SU-DHL-6 (cell line): Measurements from ENCODE around the gene KCTD14.

Source experiments
- EZH2phosphoT487 ChIP-seq: fragments of 200-600 bp; sonication (generic), shearing (Covaris generic); conservative IDR thresholded peaks from 2 replicates; pipeline ENCODE4 v1.6.1; 2018; ENCODE audit warnings: mild to moderate bottlenecking, antibody characterized with exemption, low read length, moderate library complexity, mixed read lengths
- TF ChIP-seq, protein P1 (sequence below): fragments of 200-600 bp; sonication (generic); IDR thresholded peaks from one replicate; pipeline ENCODE4 v1.5.1; 2017; ENCODE audit warnings: antibody characterized with exemption, mild to moderate bottlenecking, low read length, moderate library complexity; ENCODE audit not compliant: insufficient read depth, poor library complexity, severe bottlenecking

DNA sequence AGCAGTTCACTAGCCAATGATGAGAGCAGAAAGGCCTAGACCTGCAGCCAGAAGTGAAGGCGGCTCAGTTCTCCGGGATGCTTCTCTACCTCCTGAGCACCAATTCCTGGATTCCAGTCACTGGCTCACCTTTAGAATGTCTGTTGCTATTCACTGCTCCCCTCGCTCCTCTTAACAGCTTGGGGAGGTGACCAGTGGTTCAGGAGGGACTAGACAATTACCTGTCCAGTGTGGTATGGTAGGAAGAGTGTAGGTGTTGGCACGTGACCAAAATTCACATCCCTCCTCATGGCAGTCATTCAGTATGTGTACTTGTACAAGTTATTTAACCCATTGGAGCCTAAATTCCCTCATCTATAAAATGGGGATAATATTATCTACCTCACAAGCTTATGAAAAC is 44.6 kb upstream of the KCTD14 start:
- TF ChIP-seq, protein P1, sequence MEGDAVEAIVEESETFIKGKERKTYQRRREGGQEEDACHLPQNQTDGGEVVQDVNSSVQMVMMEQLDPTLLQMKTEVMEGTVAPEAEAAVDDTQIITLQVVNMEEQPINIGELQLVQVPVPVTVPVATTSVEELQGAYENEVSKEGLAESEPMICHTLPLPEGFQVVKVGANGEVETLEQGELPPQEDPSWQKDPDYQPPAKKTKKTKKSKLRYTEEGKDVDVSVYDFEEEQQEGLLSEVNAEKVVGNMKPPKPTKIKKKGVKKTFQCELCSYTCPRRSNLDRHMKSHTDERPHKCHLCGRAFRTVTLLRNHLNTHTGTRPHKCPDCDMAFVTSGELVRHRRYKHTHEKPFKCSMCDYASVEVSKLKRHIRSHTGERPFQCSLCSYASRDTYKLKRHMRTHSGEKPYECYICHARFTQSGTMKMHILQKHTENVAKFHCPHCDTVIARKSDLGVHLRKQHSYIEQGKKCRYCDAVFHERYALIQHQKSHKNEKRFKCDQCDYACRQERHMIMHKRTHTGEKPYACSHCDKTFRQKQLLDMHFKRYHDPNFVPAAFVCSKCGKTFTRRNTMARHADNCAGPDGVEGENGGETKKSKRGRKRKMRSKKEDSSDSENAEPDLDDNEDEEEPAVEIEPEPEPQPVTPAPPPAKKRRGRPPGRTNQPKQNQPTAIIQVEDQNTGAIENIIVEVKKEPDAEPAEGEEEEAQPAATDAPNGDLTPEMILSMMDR: no peak
- no peak for TF ChIP-seq EZH2phosphoT487
